Muscle of back (tissue), 11 donors: Measurements from ENCODE around the gene DYSF. TPM values are rescaled to one million over a fixed set of nuclear protein-coding genes. Genes with fewer than 3 reads are reported as not detected.

Experiments used
- DNase-seq, 3 donors: peaks; one replicate each; pipeline versions ENCODE4 v3.0.0 to v3.0.0-alpha.2; 2013
- polyA plus RNA-seq, 10 donors: library from polyadenylated mRNA; unstranded; fragments of 120-200 nt; gene quantifications; one replicate each; pipeline ENCODE4 v1.2.1, GENCODE V29; 2013; ENCODE audit not compliant: insufficient read length in 10 of 10

Gene DYSF
- polyA plus RNA-seq, 10 donors = 75.3 to 143 (median 114) TPM

- DNase-seq = no peak
Measured at GRCh38 chr2:71568103-71568502, 114.7 kb downstream of the DYSF start.

DNA sequence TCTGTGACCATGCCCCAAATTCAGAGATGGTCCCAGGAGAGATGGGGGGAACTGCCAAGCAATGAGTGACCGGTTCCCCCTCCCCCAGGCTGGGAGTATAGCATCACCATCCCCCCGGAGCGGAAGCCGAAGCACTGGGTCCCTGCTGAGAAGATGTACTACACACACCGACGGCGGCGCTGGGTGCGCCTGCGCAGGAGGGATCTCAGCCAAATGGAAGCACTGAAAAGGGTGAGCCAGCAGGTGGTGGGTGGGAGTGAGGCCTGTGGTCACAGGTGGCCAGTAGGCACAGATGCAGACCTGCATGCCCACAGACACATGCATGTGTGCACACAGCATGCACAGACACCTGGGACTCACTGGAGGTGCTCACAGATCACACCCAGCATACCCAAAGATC is 117.2 kb downstream of the DYSF start:
- no peak for DNase-seq

DNA sequence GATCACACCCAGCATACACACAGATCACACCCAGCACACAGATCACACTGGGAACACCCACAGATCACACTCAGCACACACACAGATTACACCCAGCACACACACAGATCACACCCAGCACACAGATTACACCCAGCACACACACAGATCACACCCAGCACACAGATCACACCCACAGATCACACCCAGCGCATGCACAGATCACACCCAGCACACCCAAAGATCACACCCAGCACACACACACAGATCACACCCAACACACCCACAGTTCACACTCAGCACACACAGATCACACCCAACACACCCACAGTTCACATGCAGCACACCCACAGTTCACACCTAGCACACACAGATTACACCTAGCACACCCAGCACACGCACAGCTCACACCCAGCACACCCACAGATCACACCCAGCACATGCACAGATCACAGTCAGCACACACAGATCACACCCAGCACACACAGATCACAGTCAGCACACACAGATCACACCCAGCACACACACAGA is 117.6 kb downstream of the DYSF start:
- DNase-seq = no peak

- no peak for DNase-seq
Measured at GRCh38 chr2:71571945-71572344, 118.6 kb downstream of the DYSF start.

DNA sequence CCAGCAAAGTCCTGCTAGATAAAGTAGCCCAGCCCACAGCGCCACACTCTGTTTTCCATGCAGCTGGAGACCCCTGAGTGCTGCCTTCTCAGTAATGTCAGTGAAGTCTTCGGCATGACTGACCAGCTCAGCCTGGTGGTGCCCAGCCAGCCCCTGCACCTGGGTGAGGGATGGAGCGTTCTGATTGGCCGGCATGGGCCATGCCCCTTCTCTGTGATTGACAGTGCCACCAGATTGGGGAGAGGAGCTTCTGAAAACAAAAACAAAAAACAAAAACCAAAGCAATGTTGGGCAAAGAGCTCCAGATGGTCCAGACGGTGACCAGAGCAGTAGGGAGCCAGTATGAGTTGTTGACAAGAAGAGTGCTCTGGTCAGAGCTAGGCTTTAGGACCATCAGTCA is 122.6 kb downstream of the DYSF start:
- no peak for DNase-seq

DNA sequence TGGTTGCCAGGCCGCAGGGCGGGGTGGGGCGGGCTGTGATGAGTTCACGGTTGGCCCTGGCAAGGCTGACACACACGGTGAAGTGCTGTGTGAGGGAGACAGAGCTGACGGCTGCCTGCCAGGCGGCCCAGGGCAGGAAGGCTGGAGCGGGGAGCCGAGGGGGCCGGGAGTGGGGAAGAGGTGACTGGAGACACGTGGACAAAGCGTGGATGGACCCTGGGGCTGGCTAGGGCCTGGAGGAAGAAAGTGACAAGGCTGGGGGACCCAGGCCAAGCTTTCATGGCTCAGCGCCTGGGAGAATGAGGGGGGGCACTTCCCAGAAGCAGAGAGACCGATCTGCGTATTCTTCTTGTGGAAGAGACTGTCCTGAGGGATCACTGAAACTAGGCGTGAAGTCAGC is 123.2 kb downstream of the DYSF start:
- DNase-seq = peak in 2 of 3 donors; percentile 78 to 85

- DNase-seq = no peak
Measured at GRCh38 chr2:71577209-71577608, 123.8 kb downstream of the DYSF start.

GRCh38 chr2:71578767-71579342 is 125.5 kb downstream of the DYSF start:
- DNase-seq = peak in 2 of 3 donors; percentile 67 to 84

DNA sequence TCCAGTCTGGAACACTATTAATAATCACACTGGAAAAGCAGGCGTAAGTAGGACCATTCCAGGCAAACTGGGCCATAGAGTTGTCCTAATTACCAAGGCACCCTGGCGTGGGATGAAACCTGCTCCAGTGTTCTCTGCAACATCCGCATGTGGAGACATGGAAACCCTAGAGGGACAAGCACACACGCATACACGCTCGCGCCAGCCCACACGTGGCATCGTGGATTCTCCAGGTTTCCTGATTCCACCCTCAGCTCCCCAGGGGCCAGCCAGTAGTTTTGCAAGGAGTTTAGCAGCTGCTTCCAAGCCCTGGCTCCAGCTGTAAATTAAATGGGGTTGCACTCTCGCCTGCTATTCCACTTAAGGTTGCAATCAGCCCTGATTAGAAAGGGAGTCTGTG is 127.7 kb downstream of the DYSF start:
- peak in 2 of 3 donors; percentile 46 to 62 for DNase-seq

DNA sequence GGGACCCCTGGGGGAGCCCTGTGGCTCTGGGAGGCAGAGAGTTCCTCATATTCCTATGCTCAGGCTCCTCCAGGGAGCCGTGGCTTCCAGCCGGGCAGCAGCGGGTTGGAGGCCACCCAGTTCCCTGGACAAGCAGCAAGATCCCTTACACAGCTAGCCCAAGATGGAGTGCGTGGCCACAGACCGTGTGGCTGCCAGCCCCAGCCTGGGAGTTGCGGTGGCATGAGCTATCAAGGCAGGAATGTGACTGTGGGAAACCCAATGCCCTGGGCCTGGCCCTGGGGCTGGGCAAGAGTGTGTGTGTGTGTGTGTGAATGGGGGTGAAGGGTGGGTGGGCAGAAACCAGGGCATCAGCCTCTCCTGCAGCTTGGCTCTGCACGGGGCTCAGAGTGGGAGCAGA is 130.5 kb downstream of the DYSF start:
- no peak for DNase-seq

- peak in 1 of 3 donors; percentile 58 for DNase-seq
Measured at GRCh38 chr2:71586471-71586870, 133.1 kb downstream of the DYSF start.

DNA sequence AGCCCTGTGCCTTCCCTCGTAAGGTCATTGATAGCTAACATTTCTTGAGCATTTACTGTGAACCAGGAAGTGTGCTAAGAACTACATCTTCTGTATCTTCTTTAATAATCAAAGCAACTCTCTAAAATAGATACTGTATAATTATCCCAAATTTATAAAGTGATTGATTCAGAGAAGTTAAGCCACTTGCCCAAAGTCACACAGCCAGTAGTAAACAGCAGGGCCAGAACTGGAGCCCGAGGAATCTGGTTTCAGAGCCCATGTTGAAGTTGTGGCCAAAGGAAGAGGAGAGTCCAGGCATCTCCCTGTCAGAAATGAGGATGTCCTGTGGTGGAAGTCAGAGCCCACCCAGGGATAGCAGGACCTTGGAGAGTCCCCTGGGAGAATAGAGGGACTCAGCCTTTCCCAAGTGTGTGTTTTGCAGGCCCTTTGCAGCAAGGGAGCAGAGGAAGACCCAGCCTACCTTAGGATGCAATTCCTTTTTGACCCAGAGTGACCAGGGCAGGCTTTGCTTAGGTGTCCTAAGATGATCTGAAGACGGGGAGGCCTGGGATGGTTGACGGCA is 134.2 kb downstream of the DYSF start:
- DNase-seq = no peak

DNA sequence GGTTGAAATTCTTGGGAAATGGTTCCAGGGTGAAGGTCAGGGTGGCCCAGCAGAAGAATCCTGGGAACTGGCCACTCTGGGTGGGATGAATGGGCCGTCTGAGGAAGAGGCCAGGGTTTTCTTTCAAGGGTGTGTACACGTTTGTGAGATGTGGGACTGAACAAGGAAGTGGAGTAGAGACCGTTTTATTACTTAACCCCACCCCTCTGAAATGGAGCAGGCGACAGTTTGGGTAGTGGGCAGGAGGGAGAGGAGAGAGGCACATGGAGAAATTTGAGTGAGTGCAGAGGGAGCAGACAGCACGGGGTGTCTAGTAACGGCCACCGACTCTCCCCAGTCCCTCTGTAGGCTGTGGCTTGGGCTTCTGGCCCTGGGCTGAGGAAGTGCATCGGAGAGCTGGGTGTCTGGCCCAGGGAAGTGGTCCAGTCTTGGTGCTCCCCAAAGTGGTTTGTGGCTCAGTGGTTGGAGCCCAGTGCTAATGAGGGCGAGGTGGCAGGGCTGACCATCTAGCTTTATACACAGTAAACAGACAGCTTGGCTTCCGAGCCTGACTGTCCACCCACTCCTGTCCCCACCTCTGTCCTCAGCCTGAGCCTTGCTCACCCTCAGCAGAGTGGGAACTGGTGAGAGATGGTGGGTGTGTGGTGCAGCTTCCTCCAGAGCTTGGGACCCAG is 135.3 kb downstream of the DYSF start:
- no peak for DNase-seq

GRCh38 chr2:71589763-71590162 is 136.4 kb downstream of the DYSF start:
- no peak for DNase-seq

GRCh38 chr2:71591044-71591443 is 137.7 kb downstream of the DYSF start:
- DNase-seq = no peak

DNA sequence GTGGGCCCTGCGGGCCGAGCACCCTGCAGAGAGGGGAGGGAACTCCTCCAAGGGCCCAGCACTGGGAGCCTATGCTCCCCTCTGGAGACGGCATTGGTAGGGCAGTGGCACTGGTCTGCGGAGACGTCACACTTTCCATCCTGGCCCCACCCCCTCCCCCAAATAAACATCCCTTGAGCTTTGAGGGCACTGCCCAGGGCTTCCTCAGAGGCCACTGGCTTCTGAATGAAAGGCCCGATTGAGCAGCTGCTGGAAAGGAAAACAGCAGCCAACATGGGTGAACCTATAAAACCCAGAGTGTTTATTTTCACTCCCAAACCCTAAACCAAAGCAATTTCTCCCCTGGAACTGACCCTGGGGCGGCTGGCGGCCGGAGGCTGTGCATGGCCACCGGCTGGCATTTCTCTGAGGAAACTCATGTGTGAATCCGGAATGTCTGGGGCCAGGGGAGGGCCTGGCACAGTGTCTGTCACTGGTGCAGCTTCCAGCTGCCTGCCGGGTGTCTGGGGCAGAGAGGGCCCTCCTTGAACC is 138.9 kb downstream of the DYSF start:
- no peak for DNase-seq

DNA sequence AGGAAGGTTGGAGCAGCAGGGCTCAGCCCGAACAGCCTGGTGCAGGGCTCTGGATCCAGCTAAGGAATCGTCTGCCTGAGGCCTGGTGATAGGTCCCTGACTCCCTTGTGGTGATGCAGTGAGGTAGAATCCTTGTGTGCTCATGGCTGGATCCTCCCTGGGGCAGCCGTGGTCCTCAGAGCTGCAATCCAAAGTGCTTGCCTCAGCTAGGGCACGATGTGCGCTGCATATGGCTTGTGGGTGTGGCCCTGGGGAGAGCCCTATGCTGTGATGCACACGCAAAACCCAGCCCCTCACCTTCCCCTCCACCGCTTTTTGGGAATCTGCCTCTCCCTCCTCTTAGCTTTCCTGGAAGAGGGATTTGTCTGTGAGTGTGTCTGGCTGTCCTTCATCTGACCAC is 142.2 kb downstream of the DYSF start:
- DNase-seq = no peak

GRCh38 chr2:71596011-71596410 is 142.7 kb downstream of the DYSF start:
- DNase-seq = peak in 1 of 3 donors; percentile 42

- no peak for DNase-seq
Measured at GRCh38 chr2:71597756-71598155, 144.4 kb downstream of the DYSF start.

GRCh38 chr2:71598526-71598925 is 145.2 kb downstream of the DYSF start:
- no peak for DNase-seq

GRCh38 chr2:71599038-71599437 is 145.7 kb downstream of the DYSF start:
- no peak for DNase-seq

DNA sequence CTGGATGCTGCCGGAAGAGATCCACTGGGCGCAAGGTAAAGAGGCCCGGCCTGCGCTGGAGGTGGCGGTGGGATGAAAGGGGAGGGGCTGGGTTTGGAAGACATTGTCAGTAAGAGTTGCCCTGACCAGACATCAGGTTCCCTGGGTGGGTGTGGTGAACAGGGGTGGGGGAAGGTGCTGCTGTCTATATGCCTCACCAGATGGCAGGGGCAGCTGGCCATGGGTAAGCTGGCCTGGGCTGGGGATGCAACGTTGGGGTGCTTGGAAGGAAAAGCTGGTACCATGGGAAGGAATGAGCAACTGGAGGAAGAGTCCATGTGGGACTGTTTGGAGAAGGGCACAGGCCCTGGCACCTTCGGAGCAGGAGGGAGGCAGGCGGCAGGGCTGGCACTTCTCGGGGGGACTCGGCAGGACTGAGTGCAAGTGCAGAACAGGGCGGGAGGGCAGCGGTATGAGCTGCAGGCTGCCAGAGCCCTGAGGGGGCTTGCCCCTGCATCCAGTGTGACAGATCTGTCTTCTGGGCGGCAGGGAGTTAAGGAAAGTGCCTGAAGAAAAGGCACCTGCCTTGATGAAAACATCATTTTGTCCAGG is 146.4 kb downstream of the DYSF start:
- DNase-seq = no peak

DNA sequence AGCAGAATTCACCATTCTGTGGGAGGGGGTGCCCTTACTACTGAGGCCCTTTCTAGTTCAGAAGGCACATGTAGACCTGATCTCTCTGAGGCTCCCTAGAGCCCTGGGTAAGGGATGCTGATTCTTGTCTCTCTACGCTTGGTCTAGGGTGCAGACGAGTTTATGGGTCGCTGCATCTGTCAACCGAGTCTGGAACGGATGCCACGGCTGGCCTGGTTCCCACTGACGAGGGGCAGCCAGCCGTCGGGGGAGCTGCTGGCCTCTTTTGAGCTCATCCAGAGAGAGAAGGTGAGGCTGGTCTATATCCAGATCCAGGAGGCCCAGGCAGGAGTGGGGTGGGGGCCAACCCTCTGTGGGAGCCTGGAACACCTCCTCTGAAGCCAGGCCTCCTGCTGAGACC is 147.2 kb downstream of the DYSF start:
- no peak for DNase-seq
